Epidermal melanocyte (primary cell): ENCODE data around the gene ARRB1.

ENCODE experiments used
- DNase-seq: peaks from one replicate; pipeline ENCODE4 v3.0.0; 2011; ENCODE audit warnings: low spot score; ENCODE audit not compliant: insufficient read length

Gene ARRB1

GRCh38 chr11:75301601-75302345, 49.7 kb downstream of the ARRB1 start:
- no peak for DNase-seq

DNA sequence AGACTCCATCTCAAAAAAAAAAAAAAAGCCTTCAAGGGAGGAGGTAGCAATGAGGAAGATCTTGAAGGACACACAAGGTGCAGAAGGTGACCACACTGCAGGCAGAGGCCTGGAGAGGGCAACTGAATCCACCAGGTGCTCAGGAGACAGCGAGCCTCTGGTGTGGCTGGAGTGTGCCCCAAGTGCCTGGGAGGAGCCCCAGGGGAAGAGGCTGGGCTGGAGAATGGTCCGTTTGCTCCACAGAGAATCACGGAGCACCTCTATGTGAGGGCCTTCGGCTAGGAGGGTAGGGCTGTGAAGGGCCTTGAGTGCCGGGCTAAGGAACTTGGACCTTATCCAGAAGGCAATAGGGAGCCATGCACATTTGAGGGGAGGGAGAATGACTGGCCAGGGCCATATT, 50.3 kb downstream of the ARRB1 start:
- DNase-seq = no peak

- DNase-seq = no peak
These were observed 52.5 kb downstream of the ARRB1 start for GRCh38 chr11:75298976-75299260.

GRCh38 chr11:75298191-75298975, 53.1 kb downstream of the ARRB1 start:
- DNase-seq = no peak

GRCh38 chr11:75293903-75294302, 57.6 kb downstream of the ARRB1 start:
- no peak for DNase-seq

GRCh38 chr11:75292943-75293342, 58.5 kb downstream of the ARRB1 start:
- DNase-seq = no peak

DNA sequence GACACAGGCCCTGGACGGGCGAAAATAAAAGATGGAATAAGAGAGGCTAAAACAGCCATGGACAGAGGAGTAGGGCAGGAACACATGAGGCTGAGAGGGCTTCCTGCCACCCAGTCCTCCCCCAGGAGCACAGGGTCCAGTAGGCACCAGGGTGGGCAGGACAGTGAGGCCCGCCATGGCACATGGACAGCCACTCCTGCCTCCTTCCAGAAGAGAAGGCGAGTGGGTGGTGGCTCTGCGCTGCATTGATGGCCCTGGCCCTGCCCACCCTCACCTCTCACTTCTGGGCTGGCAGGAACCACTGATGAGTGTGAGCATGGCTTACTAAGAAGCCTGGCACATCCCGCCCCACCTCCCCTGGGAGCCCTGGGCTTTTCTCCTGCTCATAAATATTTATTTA, 59.7 kb downstream of the ARRB1 start:
- DNase-seq = no peak

- no peak for DNase-seq
These were observed 61.5 kb downstream of the ARRB1 start for GRCh38 chr11:75289919-75290318.

GRCh38 chr11:75289511-75289760, 62.0 kb downstream of the ARRB1 start:
- DNase-seq = no peak

- DNase-seq = no peak
These were observed 63.9 kb downstream of the ARRB1 start for GRCh38 chr11:75287579-75287978.

GRCh38 chr11:75286826-75287465, 64.5 kb downstream of the ARRB1 start:
- no peak for DNase-seq

DNA sequence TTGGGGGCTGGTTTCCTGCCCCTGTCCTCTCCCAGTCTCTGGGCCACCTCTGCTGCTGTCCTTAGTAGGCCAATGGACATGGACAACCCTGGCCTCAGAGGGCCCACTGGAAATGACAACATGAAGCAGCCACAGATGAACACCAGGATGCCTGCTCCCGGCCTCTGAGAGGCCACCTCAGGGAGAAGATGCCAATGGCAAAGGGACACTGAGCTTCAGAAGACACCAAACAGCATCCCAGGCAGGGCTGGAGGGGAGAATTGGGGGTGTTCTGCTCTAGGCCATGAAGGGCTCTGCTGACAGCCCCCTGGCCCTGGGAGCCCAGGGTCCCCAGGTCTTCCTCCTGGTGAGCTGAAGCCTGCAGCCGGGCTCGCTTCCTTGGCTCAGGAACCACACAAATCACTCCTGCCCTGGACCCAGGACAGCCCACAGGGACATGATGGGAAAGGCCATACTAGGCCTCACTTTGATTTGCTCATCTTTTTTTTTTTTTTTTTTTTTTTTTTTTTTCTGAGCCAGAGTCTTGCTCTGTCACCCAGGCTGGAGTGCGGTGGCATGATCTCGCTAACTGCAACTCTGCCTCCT, 65.6 kb downstream of the ARRB1 start:
- DNase-seq = no peak

DNA sequence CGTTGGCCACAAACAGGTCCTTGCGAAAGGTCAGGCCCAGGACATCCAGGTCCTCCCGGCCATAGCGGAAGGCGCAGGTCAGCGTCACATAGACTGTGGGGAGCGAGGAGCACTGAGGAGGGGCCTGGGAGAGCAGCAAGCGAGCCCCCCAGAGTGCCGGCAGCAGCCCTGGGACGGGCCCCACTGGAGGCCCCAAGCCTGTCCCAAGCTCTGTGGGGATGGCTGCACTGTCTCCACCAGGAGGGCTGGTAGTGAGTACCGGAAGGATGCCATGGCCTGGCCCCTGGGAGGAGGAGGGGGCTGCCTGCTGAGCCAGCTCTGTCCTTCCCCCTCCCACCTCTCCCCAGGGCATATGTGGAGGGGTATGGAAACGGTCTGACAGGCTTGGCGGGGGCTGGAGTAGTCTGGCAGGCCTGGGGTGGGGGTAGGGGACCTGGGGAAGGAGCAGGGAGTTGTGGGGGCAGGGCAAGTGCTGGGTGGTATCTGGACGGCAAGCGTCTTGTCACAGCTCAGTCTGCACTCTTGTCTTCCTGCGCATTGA, 68.0 kb downstream of the ARRB1 start:
- DNase-seq = no peak

GRCh38 chr11:75281469-75282095, 69.9 kb downstream of the ARRB1 start:
- no peak for DNase-seq

DNA sequence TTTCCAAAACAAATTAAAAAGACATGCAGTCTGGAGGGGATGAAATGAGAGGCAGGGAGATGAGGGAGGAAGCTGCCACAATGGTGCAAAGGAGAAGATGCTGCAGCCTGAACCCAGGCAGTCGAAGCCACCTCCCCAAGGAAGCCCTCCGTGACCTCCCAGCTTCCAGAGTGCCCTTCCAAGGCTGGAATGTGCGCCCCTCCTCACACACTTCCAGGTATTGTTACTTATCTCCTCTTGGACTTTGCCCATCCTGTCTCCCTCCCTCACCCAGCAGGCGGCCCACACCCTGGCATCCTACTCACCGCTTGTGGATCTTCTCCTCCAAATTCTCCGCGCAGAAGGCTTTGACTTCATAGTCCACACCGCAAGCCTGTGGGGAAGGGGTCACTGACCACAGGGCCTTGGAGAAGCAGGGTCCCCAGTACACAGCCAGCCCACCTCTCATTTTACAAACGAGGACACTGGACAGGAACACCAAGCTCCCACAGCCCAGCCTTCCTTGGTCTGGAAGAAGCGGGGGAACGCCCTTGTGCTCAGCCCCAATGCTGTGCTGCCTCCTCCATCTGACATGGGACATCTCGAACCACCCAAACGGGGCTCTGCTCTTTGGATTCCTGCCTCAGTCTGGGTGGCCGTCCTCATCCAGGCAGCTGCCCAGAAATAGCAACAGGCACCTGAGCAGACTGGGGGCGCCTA, 70.5 kb downstream of the ARRB1 start:
- DNase-seq = no peak

GRCh38 chr11:75280227-75280701, 71.2 kb downstream of the ARRB1 start:
- peak; percentile 90 for DNase-seq

GRCh38 chr11:75279273-75279672, 72.2 kb downstream of the ARRB1 start:
- DNase-seq = no peak

DNA sequence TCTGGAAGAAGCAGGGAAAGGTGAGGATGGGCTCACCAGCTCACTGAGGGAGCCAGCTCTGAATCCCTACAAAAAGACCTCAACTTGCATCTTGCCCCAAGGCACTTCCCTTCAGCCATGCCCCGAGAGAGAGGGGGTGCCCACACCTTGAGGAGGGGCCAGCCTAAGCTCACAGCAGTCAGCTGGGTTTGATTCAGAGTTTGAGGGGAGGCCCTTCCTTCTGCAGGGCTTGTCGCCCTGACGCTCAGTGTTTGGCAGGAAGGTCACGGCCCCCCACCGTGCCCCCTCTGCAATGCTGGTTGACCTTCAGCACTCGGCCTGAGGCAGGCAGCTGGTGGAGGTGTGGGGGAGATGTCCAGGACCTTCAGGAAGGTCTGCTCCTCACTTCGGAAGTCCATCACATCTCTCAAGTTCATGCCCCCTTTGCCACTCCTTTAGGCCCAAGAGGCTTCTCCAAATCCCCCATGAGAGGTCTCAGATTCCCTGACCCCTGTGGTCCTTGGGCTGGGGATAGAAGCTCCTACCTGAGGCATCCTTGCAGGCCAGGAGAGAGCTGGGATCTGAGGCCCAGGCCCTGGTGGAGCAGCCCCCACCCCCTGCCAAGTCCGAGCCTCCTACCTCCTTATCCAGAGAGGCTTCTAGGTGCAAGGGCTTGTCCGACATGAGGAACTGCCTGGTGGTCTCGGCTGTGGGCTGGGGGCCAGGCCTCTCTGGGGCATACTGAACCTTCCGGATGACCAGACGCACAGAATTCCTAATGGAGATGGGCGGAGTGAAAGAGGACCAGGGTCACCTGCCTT, 73.3 kb downstream of the ARRB1 start:
- no peak for DNase-seq

DNA sequence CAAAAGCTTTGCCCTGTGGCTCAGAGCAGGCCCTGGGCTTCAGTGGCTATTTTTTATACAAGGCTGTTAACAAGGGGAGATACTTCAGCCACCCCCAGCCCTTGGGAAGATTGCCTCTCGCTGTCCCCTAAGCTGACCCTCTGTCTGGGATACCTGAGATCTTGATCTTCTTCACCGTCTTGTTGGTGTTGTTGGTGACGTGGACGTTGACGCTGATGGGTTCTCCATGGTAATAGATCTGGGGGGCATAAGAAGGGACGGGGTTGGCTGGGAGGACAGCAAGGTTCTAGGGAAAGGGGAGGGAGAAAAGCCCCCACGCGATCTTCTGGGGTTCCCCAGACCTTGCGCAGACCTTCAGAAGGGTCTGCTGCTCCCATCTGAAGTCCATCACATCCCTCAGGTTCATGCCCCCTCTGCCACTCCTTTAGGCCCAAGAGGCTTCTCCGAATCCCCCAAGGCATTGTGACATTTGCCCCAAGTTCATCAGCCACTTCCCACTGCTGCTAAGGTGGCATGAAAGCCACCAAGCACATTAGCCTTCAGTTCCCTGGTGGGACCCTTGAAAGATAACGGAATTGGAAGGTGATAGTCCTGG, 74.2 kb downstream of the ARRB1 start:
- DNase-seq = no peak

DNA sequence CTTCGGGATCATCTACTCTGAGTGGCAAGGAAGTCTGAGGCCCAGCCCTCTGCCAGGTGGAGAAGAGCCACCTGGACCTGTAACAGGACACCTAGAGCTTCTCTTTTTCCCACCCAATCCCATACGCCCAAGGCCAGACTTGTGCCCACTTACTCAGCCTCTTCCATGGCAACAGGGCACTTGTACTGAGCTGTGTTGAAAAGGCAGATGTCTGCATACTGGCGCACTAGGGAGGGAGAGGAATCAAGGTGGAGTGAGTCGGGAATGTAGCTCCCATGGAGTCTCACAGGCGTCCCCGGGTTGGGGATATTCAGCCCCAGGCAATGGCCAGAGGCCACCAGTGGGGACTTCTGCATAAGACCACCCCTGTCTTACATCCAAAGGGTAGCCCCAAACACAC, 74.8 kb downstream of the ARRB1 start:
- no peak for DNase-seq
